SHP77 (cell line): Measurements from ENCODE around the gene MFF.

Experiments
- DNase-seq, 2 experiments: peaks; one replicate each; lab custom pipeline; 2025; lab: John Stamatoyannopoulos, UW

The MFF gene

DNA sequence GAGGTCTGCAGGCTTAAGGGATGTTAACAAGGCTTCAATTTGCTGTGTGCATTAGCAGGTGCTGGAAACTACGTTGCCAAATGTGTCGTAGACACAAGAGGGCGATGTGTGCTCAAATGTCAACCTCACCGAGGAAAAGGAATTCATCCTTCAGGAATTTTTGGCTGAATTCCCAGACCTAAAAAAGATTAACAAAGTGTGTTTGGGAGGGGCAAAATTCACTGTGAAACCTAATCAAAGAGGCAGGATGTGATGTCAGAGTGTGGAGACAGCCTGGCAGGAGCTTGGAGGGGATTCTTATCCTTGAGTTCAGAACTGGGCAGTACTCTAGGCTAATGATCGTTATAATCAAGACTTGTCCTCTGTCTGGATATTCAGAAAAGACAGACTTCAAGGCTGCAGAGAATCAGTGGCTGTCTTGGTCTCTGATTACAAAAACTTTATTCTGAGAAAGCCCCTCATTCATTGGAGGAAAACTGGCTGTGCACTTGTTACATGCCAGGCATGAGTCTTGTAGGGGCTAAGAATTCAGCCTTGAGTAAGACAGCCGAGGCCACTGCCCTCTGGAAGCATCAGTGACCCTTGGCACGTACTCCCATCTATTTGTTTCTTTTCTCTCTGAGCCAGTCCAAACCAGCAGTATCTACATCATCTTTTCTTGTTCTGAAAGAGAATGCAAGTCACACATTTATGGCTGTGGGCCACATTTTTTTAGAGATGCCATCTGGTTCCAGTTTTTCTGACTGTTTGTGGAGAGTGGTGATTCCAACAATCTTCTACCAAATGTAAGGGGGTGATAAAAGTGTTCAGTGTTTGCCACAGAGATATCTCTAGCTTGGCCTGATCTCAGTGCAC, 81.4 kb downstream of the MFF start:
- DNase-seq = peak; percentile 65 to 76
